Astrocyte (in vitro differentiated cells and primary cell): ENCODE measurements around the gene CDH9.

Source experiments
- EZH2 ChIP-seq: IDR thresholded peaks from 2 replicates; pipeline ENCODE4 v1.6.1; 2012; ENCODE audit warnings: mild to moderate bottlenecking, low read length, inconsistent platforms; ENCODE audit not compliant: insufficient read depth
- TF ChIP-seq, protein P1 (sequence below): IDR thresholded peaks from 2 replicates; pipeline ENCODE4 v1.5.1; 2011; ENCODE audit warnings: low read depth, mild to moderate bottlenecking, inconsistent platforms, low read length, moderate library complexity; ENCODE audit not compliant: insufficient read depth

- no peak for TF ChIP-seq EZH2
- TF ChIP-seq, protein P1, sequence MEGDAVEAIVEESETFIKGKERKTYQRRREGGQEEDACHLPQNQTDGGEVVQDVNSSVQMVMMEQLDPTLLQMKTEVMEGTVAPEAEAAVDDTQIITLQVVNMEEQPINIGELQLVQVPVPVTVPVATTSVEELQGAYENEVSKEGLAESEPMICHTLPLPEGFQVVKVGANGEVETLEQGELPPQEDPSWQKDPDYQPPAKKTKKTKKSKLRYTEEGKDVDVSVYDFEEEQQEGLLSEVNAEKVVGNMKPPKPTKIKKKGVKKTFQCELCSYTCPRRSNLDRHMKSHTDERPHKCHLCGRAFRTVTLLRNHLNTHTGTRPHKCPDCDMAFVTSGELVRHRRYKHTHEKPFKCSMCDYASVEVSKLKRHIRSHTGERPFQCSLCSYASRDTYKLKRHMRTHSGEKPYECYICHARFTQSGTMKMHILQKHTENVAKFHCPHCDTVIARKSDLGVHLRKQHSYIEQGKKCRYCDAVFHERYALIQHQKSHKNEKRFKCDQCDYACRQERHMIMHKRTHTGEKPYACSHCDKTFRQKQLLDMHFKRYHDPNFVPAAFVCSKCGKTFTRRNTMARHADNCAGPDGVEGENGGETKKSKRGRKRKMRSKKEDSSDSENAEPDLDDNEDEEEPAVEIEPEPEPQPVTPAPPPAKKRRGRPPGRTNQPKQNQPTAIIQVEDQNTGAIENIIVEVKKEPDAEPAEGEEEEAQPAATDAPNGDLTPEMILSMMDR, result no peak
Measured at GRCh38 chr5:26847041-26847736, 191.2 kb downstream of the CDH9 start.
